Transverse colon (tissue), 4 donors: ENCODE results near the gene NAA15. TPM values are rescaled to one million over a fixed set of nuclear protein-coding genes. Genes with fewer than 3 reads are reported as not detected.

Experiments used
- DNase-seq: peaks from one replicate; pipeline ENCODE4 v3.0.0-alpha.2; 2019
- H3K27ac ChIP-seq, 4 donors: fragments of 200-600 bp; sonication (generic); 2 replicates each; pipeline ENCODE4 v1.5.1; 2016 to 2018; ENCODE audit warnings: inconsistent platforms in 4 of 4
- H3K27me3 ChIP-seq: fragments of 200-600 bp; sonication (generic); 2 replicates; pipeline ENCODE4 v1.5.1; 2017; ENCODE audit warnings: inconsistent platforms
- H3K36me3 ChIP-seq, 4 donors: fragments of 200-600 bp; sonication (generic); 2 replicates each; pipeline ENCODE4 v1.5.1; 2017 to 2019; ENCODE audit warnings: inconsistent platforms in 4 of 4
- H3K4me1 ChIP-seq, 4 donors: fragments of 200-600 bp; sonication (generic); 2 replicates each; pipeline ENCODE4 v1.5.1; 2017 to 2020; ENCODE audit warnings: inconsistent platforms in 4 of 4
- H3K4me3 ChIP-seq, 4 donors: fragments of 200-600 bp; sonication (generic); 1 replicate in 1 of 4; 2 replicates in 3 of 4; pipeline versions ENCODE4 v1.5.1 to v1.6.1; 2017 to 2019; ENCODE audit warnings: inconsistent platforms in 4 of 4
- H3K9me3 ChIP-seq, 2 donors: fragments of 200-600 bp; sonication (generic); 2 replicates each; pipeline ENCODE4 v1.5.1; 2017 to 2019; ENCODE audit warnings: inconsistent platforms in 2 of 2
- CTCF ChIP-seq, 5 experiments: fragments of 200-600 bp in 3 of 5; fragments of 450-650 bp in 2 of 5; sonication (generic) in 3 of 5; IDR thresholded peaks; 1 replicate in 2 of 5; 2 replicates in 3 of 5; pipeline ENCODE4 v1.5.1; 2016 to 2017; ENCODE audit warnings: antibody characterized with exemption in 5 of 5, inconsistent platforms in 3 of 5, mild to moderate bottlenecking in 2 of 5, moderate library complexity in 1 of 5
- EP300 ChIP-seq: sonication (generic); formaldehyde crosslinking; IDR thresholded peaks from one replicate; pipeline ENCODE4 v1.6.1; 2017; ENCODE audit warnings: antibody characterized with exemption, low read depth
- POLR2A ChIP-seq: fragments of 450-650 bp; IDR thresholded peaks from one replicate; pipeline ENCODE4 v1.6.1; 2016; ENCODE audit warnings: antibody characterized with exemption, mild to moderate bottlenecking, moderate library complexity
- POLR2AphosphoS5 ChIP-seq, 3 donors: sonication (generic); formaldehyde crosslinking; IDR thresholded peaks; one replicate each; pipeline ENCODE4 v1.6.1; 2016; ENCODE audit warnings: antibody characterized with exemption in 3 of 3
- WGBS, 2 donors: methylation state at CpG; one replicate each; pipeline ENCODE4 v1.1.5; 2018; ENCODE audit warnings: low coverage in 1 of 2; 5-methylcytosine and 5-hydroxymethylcytosine counted together
- in situ Hi-C, 4 donors: fragments of 200-750 bp; cut with MboI; loops; one replicate each; pipeline versions ENCODE4 v1.15.0 to v1.15.1; 2017; ENCODE audit warnings: low sequenced_read_pairs in 3 of 4, low pct_ligation_motif_present in 1 of 4, low pct_unique_long_range_greater_than_20kb in 1 of 4
- intact Hi-C: fragments of 100-400 bp; cut with DNase I; formaldehyde crosslinking; loops from one replicate; pipeline ENCODE4 v1.15.1; 2023; ENCODE audit warnings: low total_unique reads
- total RNA-seq, 4 donors: library from RNA; depleted of rRNA; stranded (reverse); fragments of >200 nt; gene quantifications; one replicate each; pipeline ENCODE4 v1.1.0, GENCODE V29; 2016

The NAA15 gene
- total RNA-seq, 4 donors from 2014 or later, result 5.0 to 23.7 (median 10.1) TPM

DNA sequence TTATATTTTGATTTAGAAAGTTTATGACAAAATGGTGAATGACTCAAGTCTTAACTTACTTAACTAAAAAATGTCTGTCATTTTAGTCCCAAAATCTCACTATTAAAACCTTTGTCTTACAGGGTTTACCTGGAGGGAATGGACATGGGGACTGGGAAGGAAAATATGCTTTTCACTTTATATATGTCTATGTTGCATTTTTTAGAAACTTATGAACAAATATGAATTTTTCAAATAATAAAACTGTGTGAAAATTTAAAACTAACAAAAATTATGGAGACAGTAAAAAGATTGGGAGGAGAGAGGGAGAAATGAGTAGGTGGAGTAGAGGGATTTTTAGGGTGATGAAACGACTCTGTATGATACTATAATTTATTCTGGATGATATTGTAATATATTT, 27.5 kb upstream of the NAA15 start:
- Histone ChIP-seq H3K27ac (no peak overlapping the region), H3K9me3 (no peaks in the 10 kb centered on the region), H3K4me3 (no peak overlapping the region), H3K27me3 (peaks cover 34% of the 10 kb centered on the region), H3K4me1 (no peaks in the 10 kb centered on the region), H3K36me3 (no peaks in the 10 kb centered on the region)
- intact Hi-C loops, result no loop called here
- DNase-seq, result no peak
- no peak for TF ChIP-seq POLR2A
- no peak for TF ChIP-seq POLR2AphosphoS5 (IDR thresholded peaks at IDR 0.05)
- no peak for TF ChIP-seq EP300
- no peak for TF ChIP-seq CTCF (IDR thresholded peaks at IDR 0.05)
- in situ Hi-C loops, result no loop called here
- 78 to 93% methylated on average over 1 of the region's 1 CpG for WGBS, 2 donors

GRCh38 chr4:139274790-139275189, 26.5 kb upstream of the NAA15 start:
- intact Hi-C loops, result no loop called here
- peaks cover 0 to 9% (median 6%) of the 10 kb centered on the region in 4 donors for H3K4me1 ChIP-seq
- no peak for DNase-seq
- peaks cover 44% of the 10 kb centered on the region for H3K27me3 ChIP-seq
- TF ChIP-seq EP300 (no peak), POLR2A (no peak), POLR2AphosphoS5 (IDR thresholded peaks at IDR 0.05) (no peak), CTCF (IDR thresholded peaks at IDR 0.05) (no peak)
- no peak overlapping the region for H3K27ac ChIP-seq
- in situ Hi-C loops, result loop anchor here in 1 of 4 donors (25.0 kb wide), 1 partner anchor 187 kb away; no protein-coding TSS in a partner anchor
- no peak overlapping the region for H3K4me3 ChIP-seq
- no peaks in the 10 kb centered on the region for H3K36me3 ChIP-seq
- 92 to 93% methylated on average over 1 of the region's 1 CpG for WGBS, 2 donors
- no peaks in the 10 kb centered on the region for H3K9me3 ChIP-seq

DNA sequence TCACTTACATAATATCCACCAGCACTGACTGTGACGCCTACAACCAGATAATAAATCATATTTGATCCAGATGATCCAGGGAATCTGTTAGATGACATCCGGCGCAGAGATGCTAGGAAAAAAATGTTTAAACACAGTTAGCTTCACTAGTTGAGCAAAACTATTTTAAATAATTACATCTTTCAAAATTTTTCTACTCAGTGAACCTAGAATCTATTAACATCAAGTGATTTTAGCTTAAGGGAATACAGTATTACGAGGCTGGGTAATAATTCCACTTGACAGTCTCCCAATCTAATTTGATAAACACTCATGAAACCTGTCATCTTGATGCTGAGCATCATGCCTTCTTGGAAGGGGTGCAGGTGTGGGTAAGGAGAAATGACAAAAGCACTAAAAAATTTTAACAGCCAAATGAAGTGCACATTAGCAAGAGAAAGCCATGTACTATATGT, 26.0 kb upstream of the NAA15 start:
- no peak overlapping the region for H3K4me3 ChIP-seq
- intact Hi-C loops (no loop called here), in situ Hi-C loops (loop anchor here in 1 of 4 donors (25.0 kb wide), 1 partner anchor 188 kb away; no protein-coding TSS in a partner anchor)
- DNase-seq, result no peak
- H3K27me3 ChIP-seq, result peaks cover 49% of the 10 kb centered on the region
- WGBS, 2 donors, result 85 to 98% methylated on average over 4 of the region's 4 CpGs
- H3K27ac ChIP-seq, result no peak overlapping the region
- TF ChIP-seq POLR2AphosphoS5 (IDR thresholded peaks at IDR 0.05) (no peak), POLR2A (no peak), CTCF (IDR thresholded peaks at IDR 0.05) (no peak), EP300 (no peak)
- peaks cover 0 to 12% (median 9%) of the 10 kb centered on the region in 4 donors for H3K4me1 ChIP-seq
- H3K9me3 ChIP-seq, result no peaks in the 10 kb centered on the region
- H3K36me3 ChIP-seq, result no peaks in the 10 kb centered on the region

- TF ChIP-seq POLR2A (no peak), CTCF (IDR thresholded peaks at IDR 0.05) (no peak), EP300 (no peak), POLR2AphosphoS5 (IDR thresholded peaks at IDR 0.05) (no peak)
- in situ Hi-C loops, result loop anchor here in 1 of 4 donors (25.0 kb wide), 1 partner anchor 191 kb away; no protein-coding TSS in a partner anchor
- H3K27ac ChIP-seq, result no peak overlapping the region
- no peak for DNase-seq
- 80 to 84% methylated on average over 16 of the region's 16 CpGs for WGBS, 2 donors
- peaks cover 56% of the 10 kb centered on the region for H3K27me3 ChIP-seq
- intact Hi-C loops, result no loop called here
- H3K36me3 ChIP-seq, result no peaks in the 10 kb centered on the region
- no peaks in the 10 kb centered on the region for H3K9me3 ChIP-seq
- peaks cover 0 to 12% (median 9%) of the 10 kb centered on the region in 4 donors for H3K4me1 ChIP-seq
- no peak overlapping the region for H3K4me3 ChIP-seq
Observed at GRCh38 chr4:139278485-139278884, 22.8 kb upstream of the NAA15 start.
